Heart right ventricle (tissue), 16 donors: Measurements from ENCODE around the gene EFNB1. TPM values are rescaled to one million over a fixed set of nuclear protein-coding genes. Genes with fewer than 3 reads are reported as not detected.

ENCODE experiments used
- ATAC-seq, 8 donors: fragments of 200-7000 bp; cut with Tn5 transposase; one replicate each; pipeline ENCODE4 v1.9.1; 2020; ENCODE audit warnings: mild to moderate bottlenecking in 8 of 8, moderate library complexity in 8 of 8, moderate number of reproducible peaks in 1 of 8
- DNase-seq, 2 donors: peaks; one replicate each; pipeline ENCODE4 v3.0.0-alpha.2; 2020
- H3K27ac ChIP-seq, 10 donors: fragments of 200-600 bp; sonication (generic) in 2 of 10; one replicate each; pipeline versions ENCODE4 v1.5.0 to v1.8.0; 2020 to 2022; ENCODE audit warnings: mild to moderate bottlenecking in 3 of 10
- H3K27me3 ChIP-seq, 7 donors: fragments of 200-600 bp; one replicate each; pipeline ENCODE4 v1.8.0; 2021 to 2022; ENCODE audit warnings: mild to moderate bottlenecking in 2 of 7
- H3K36me3 ChIP-seq, 9 donors: fragments of 200-600 bp; sonication (generic) in 1 of 9; one replicate each; pipeline versions ENCODE4 v1.5.0 to v1.8.0; 2020 to 2022; ENCODE audit warnings: mild to moderate bottlenecking in 2 of 9
- H3K4me1 ChIP-seq, 9 donors: fragments of 200-600 bp; sonication (generic) in 1 of 9; one replicate each; pipeline versions ENCODE4 v1.5.0 to v1.8.0; 2020 to 2022; ENCODE audit warnings: mild to moderate bottlenecking in 4 of 9
- H3K4me3 ChIP-seq, 10 donors: fragments of 200-600 bp; sonication (generic) in 2 of 10; one replicate each; pipeline versions ENCODE4 v1.5.0 to v1.8.0; 2020 to 2022; ENCODE audit warnings: mild to moderate bottlenecking in 7 of 10, moderate library complexity in 2 of 10
- H3K9me3 ChIP-seq, 11 donors: fragments of 200-600 bp in 10 of 11; sonication (generic) in 2 of 11; one replicate each; pipeline versions ENCODE4 v1.5.0 to v1.8.0; 2013 to 2022; ENCODE audit warnings: mild to moderate bottlenecking in 2 of 11, control low read depth in 1 of 11, moderate library complexity in 1 of 11
- CTCF ChIP-seq, 9 donors: fragments of 200-600 bp; sonication (generic) in 2 of 9; IDR thresholded peaks; one replicate each; pipeline versions ENCODE4 v1.5.0 to v1.8.0; 2021 to 2022; ENCODE audit warnings: antibody characterized with exemption in 9 of 9, mild to moderate bottlenecking in 5 of 9, moderate library complexity in 1 of 9
- WGBS, 2 donors: extraction: QIAGEN DNeasy Blood & Tissue Kit; methylation state at CpG; one replicate each; pipeline ENCODE4 v1.1.7; 2013; ENCODE audit warnings: inconsistent platforms in 1 of 2; 5-methylcytosine and 5-hydroxymethylcytosine counted together
- intact Hi-C, 10 donors: fragments of 100-400 bp; cut with DNase I; formaldehyde crosslinking; loops; one replicate each; pipeline versions ENCODE4 v1.11.1 to v1.14.2; 2022
- polyA plus RNA-seq, 2 donors: library from polyadenylated mRNA; stranded (reverse); fragments of 200-250 nt; gene quantifications; one replicate each; pipeline ENCODE4 v1.2.3, GENCODE V29; 2013
- total RNA-seq, 10 donors: library from RNA; stranded (reverse); fragmentation: NEBNext Ultra II Directional in 3 of 10; extraction: Animal tissue kit (Norgen Biotek cat#: 25700) in 3 of 10; gene quantifications; one replicate each; pipeline versions ENCODE4 v1.2.1 to v1.2.4, GENCODE V29; 2021 to 2023
- donor health status: Arrhythmogenic right ventricular cardiomyopathy.
- donor health status: ischemic (EF 13 %, LVEDD 7.1; RV severe dilation, severe dysfunction).
- donor health status: healthy with polysubstance abuse.
- donor health status: DM: no; HTN: yes; CAD: no.
- donor health status: DM: no; HTN: no; CAD: no.
- donor health status: ischemic (EF 25% LVEDD 6.9; RV normal size, moderate dysfunction).
- donor health status: ischemic (EF 25% LVEDD 5.7; RV mildly dilated, moderate dysfunction).
- donor health status: healthy.
- donor health status: DM: yes; HTN: yes; CAD: no.
- donor health status: Ischemic cardiomyopathy.
- donor health status: ischemic (EF 35%, LVEDD 5.7; RV mildly dilated, moderate dysfunction).
- donor health status: nonischemic (EF 11% LVEDD 7.7; RV severe dilation, severe dysfunction).
- donor health status: DM: yes; HTN: yes; CAD: no.
- donor health status: PGD.
- donor health status: ischemic (EF 29% LVEDD 5.4; RV normal size, mild dysfunction).
- donor health status: nonischemic (EF 23%, LVEDD 6.1; RV moderate dilation, normal function).

Gene EFNB1
- total and polyA plus RNA-seq, 12 donors: 10.8 to 45.1 (median 19.2) TPM

- no peak overlapping the region for H3K27ac ChIP-seq
- ATAC-seq (peak; percentile 35 to 82 (median 57)), DNase-seq (peak; percentile 16 to 21)
- no peaks in the 10 kb centered on the region for H3K36me3 ChIP-seq
- WGBS, 2 donors: 38 to 46% methylated on average over 11 to 13 of the region's 14 CpGs
- no peaks in the 10 kb centered on the region for H3K9me3 ChIP-seq
- H3K4me1 ChIP-seq: peaks cover 0 to 11% (median 0%) of the 10 kb centered on the region in 9 donors
- H3K27me3 ChIP-seq: peaks cover 0 to 9% (median 0%) of the 10 kb centered on the region in 7 donors
- H3K4me3 ChIP-seq: no peak overlapping the region
- TF ChIP-seq CTCF (IDR thresholded peaks at IDR 0.05): no peak
- intact Hi-C loops: no loop called here
Measured at GRCh38 chrX:68867458-68868112, 38.8 kb downstream of the EFNB1 start.

- Histone ChIP-seq H3K4me1 (peaks cover 0 to 11% (median 0%) of the 10 kb centered on the region in 9 donors), H3K27ac (no peak overlapping the region), H3K27me3 (peaks cover 0 to 15% (median 0%) of the 10 kb centered on the region in 7 donors), H3K4me3 (no peak overlapping the region), H3K9me3 (no peaks in the 10 kb centered on the region), H3K36me3 (no peaks in the 10 kb centered on the region)
- DNase-seq (no peak), ATAC-seq (no peak)
- WGBS, 2 donors: 97 to 98% methylated on average over 3 of the region's 3 CpGs
- TF ChIP-seq CTCF (IDR thresholded peaks at IDR 0.05): no peak
- intact Hi-C loops: no loop called here
Measured at GRCh38 chrX:68868316-68868715, 39.5 kb downstream of the EFNB1 start.

DNA sequence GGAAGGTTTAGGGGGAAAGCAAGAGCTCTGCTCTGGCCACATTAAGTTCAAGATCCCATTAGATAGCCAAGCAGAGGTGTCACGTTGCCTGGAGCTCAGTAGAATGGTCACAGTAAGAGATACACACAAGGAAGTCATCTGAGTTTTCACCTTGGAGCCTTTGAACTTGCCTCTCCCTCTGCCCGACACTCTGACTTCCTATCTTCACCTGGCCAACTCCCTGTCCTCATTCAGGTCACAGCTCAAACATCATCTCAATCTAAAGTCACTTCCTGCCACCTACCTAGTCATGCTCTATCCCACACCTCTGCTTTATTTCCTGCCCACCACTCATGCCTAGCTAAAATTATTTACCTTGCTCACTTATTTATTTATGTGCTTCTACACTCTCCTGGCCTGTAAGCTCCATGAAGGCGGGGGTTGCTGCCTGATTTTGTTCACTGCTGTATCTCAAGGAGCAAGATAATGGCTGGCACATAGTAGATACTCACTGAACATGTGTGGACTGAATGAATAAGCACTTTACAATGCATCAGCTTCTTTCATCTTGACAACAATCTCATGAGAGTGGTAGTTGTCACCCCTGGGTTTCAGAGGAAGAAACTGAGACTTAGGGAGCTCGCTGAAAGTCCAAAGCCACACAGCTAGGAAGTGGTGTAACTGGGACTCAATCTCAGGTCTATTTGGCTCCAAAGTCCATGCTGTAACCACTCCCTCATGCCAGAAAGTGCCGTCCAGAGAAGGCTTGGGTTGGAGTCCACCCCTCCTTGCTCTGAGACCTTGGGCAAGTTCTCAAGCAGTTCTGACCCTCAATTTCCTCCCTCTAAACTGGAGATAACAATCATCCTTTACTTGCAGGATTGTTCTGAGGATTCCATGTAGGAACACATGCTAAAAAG lies 40.3 kb downstream of the EFNB1 start:
- no peaks in the 10 kb centered on the region for H3K36me3 ChIP-seq
- H3K27ac ChIP-seq: no peak overlapping the region
- peaks cover 0 to 11% (median 0%) of the 10 kb centered on the region in 9 donors for H3K4me1 ChIP-seq
- no peak overlapping the region for H3K4me3 ChIP-seq
- no peak for TF ChIP-seq CTCF (IDR thresholded peaks at IDR 0.05)
- ATAC-seq (no peak), DNase-seq (no peak)
- intact Hi-C loops: no loop called here
- no peaks in the 10 kb centered on the region for H3K9me3 ChIP-seq
- peaks cover 0 to 16% (median 0%) of the 10 kb centered on the region in 7 donors for H3K27me3 ChIP-seq
- WGBS, 2 donors: 78 to 90% methylated on average over 5 of the region's 5 CpGs

- 73 to 93% methylated on average over 3 of the region's 3 CpGs for WGBS, 2 donors
- H3K36me3 ChIP-seq: no peaks in the 10 kb centered on the region
- H3K4me1 ChIP-seq: peaks cover 0 to 11% (median 0%) of the 10 kb centered on the region in 9 donors
- H3K9me3 ChIP-seq: no peaks in the 10 kb centered on the region
- DNase-seq (no peak), ATAC-seq (no peak)
- no peak overlapping the region for H3K27ac ChIP-seq
- no peak for TF ChIP-seq CTCF (IDR thresholded peaks at IDR 0.05)
- intact Hi-C loops: no loop called here
- H3K4me3 ChIP-seq: no peak overlapping the region
- H3K27me3 ChIP-seq: peaks cover 0 to 19% (median 0%) of the 10 kb centered on the region in 7 donors
Measured at GRCh38 chrX:68870357-68870756, 41.5 kb downstream of the EFNB1 start.
